Putamen (tissue), 1 donor: ENCODE data around the gene ZNF423.

Source experiments
- DNase-seq: peaks from one replicate; pipeline ENCODE4 v3.0.0-alpha.2; 2016; ENCODE audit warnings: low spot score

The ZNF423 gene

GRCh38 chr16:49750341-49751000 lies 105.4 kb downstream of the ZNF423 start:
- no peak for DNase-seq

GRCh38 chr16:49749816-49750215 lies 106.1 kb downstream of the ZNF423 start:
- no peak for DNase-seq

- DNase-seq: no peak
Measured at GRCh38 chr16:49748322-49748721, 107.6 kb downstream of the ZNF423 start.

DNA sequence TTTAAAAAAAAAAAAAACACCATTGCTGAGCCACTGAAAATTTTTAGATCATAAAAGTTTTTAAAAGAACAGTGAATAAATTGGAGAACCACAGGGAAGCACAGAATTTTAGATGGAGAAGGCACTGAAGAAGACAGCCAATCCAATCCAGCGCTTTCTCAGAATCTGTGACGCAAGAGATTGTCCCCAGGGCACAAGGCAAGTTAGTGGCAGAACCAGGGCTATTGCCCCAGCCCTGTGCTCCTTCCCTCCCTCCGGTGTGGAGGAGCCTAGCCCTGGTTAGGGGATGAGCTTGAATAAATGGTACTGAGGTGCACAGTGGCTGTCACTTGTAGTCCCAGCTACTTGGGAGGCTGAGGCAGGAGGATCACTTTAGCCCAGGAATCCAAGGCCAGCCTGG lies 108.3 kb downstream of the ZNF423 start:
- DNase-seq: no peak

DNA sequence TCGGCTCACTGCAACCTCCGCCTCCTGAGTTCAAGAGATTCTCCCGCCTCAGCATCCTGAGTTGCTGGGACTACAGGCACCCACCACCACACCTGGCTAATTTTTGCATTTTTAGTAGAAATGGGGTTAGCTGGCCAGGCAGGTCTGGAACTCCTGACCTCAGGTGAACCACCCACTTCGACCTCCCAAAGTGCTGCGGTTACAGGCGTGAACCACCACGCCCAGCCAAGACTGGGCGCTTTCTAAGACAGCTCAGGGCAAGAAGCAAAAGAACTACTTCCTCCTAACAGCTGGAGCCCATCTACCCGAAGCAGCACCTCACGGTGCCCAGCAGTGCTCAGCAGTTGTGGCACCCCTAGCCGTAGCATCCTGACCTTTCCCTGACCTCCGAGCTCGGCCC lies 109.4 kb downstream of the ZNF423 start:
- no peak for DNase-seq

- no peak for DNase-seq
Measured at GRCh38 chr16:49745311-49745747, 110.6 kb downstream of the ZNF423 start.

GRCh38 chr16:49744244-49745220 lies 111.4 kb downstream of the ZNF423 start:
- DNase-seq: no peak

- no peak for DNase-seq
Measured at GRCh38 chr16:49743658-49744057, 112.3 kb downstream of the ZNF423 start.

DNA sequence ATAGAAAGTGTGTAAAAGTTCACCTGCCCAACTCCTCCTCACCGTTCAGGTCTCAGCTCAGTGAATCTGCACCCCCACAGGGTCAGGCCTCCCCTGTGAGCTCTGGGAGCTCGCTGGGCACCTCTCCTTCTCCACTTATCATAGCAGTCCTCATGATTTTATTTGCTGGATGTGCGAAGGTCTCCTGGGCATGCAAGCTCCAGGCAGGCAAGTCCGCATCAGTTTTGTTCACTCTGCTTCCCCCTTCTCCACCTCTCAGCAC lies 112.8 kb downstream of the ZNF423 start:
- no peak for DNase-seq

DNA sequence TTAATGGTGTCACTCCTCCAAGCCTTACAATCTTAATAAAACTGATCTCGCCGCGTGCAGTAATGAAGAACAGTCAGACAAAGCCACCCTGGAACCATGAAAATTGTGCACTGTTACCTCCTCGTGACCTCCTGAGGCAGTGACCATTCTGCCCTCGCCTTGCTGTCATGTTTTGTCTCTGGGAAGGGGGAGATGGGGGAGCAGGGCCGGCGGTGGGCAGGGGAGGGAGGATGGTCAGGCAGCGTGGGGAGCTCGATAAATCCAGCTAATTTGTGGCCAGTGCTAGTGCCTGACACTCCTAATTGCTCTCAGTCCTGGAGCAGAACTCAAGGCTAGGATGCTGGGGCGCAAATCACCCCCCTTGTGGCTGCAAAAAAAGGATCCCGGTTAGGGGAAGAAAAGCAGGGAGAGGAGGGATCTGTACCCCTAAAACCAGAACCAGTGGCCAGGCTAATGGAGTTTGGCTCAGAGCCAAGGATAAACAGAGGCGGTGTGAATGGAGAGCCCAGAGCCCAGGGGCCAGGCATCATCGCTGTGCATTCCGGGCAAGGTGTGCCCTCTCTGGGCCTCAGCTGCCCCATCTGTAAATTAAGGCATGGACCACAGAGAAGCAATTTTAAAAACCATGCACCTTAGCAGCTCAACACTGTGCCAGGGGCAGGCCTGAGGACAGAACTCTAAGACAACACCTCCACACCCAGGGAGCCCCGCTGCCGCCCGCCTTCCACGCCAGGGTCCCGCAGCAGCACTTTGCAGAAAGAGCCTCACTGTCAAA lies 113.3 kb downstream of the ZNF423 start:
- DNase-seq: no peak

- no peak for DNase-seq
Measured at GRCh38 chr16:49740256-49740655, 115.7 kb downstream of the ZNF423 start.

- DNase-seq: no peak
Measured at GRCh38 chr16:49739381-49739780, 116.5 kb downstream of the ZNF423 start.

DNA sequence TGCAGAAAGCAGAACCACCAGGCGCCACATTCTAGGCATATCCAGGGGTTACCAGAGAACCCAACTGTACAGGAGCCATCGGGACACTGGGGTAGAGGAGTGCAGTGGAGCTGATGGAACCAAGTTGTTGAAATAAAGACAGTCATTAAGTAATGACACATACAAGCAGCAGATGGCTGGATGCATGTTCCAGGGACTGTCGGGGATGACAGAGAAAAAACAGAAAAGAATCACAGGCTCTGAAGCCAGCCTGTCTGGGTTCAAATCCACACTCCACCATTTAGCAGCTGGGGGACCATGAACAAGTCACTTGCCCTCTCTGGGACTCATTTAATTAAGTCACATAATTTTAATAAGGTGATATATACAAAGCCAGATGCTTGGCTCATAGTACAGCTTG lies 117.1 kb downstream of the ZNF423 start:
- no peak for DNase-seq

- no peak for DNase-seq
Measured at GRCh38 chr16:49738001-49738400, 117.9 kb downstream of the ZNF423 start.

GRCh38 chr16:49737541-49737940 lies 118.4 kb downstream of the ZNF423 start:
- DNase-seq: no peak

DNA sequence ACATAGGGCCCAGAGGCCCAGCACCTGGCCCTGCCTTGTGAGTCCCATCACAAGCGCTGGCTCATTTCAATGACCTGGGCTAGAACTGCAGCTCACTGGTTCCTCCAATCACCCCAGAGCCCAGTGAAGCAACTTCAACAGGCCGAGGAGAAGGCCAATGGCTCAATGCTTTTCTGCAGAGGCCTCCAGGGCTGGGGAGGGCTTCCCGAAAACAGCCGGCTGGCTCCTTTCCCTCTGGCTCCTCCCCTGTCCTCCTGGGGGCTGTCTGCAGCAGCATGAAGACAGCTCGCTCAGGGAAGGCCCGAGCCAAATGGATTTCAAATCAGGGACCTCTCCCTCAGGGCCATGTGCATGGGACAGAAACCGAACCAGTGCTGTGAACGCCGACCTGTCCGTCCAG lies 121.6 kb downstream of the ZNF423 start:
- DNase-seq: no peak

GRCh38 chr16:49733313-49734009 lies 122.5 kb downstream of the ZNF423 start:
- DNase-seq: no peak

GRCh38 chr16:49731911-49732310 lies 124.0 kb downstream of the ZNF423 start:
- no peak for DNase-seq

GRCh38 chr16:49730772-49731171 lies 125.1 kb downstream of the ZNF423 start:
- no peak for DNase-seq

DNA sequence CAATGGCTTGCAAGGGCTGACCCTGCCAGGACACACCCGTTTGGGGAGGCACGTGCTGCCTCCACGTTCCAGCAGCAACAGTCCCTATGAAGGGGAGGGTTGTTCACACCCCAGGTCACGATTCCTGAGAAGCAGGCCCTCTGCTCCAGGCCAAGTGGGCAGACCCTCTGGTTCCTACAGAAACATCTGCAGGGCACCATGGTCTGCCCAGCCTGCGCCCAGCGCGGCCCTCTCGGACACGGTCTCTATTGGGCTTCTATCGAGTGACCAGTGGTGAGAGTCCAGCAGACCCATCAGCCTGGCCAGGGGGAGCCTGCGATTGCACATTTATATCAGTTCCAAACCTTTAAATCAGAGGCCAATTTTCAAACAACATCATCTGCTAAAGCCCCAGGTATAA lies 128.3 kb downstream of the ZNF423 start:
- no peak for DNase-seq

DNA sequence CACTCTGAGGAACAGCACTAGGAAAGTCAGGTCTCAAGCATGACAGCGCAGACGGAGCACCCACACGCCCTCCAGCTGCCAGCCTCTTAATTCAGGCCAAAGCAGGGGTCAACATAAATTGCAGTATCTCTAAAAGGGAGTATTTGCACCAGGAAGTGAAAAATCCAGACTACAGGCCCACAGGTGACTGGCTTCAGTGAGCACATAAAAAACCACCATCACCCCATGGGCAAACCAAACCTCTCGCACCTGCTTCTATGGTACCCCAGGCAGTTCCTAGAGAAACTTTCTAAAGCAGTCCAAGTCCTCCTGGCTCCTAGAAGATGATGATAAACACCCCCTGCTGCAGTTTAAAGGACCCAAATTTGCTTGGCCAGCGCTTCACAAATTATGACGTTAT lies 129.8 kb downstream of the ZNF423 start:
- DNase-seq: no peak

DNA sequence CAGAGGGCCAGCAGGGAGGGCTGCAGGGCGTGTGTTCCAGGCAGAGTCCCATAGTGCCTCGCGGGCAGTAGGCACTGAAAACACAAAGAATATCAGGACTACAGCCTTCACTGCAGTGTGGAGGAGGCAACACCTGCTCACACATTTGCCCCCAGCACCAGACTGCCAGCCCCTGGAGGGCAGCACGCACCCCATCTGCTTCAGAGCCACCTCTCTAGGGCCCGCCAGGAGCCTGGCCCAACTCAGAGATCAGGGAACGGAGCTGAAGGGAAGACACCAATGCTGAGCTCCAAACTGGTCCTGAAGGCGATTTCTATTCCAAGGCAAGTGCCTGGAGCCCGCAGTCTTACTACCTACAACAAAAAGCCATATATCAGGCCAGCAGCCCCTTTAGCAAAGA lies 130.3 kb downstream of the ZNF423 start:
- DNase-seq: no peak
